GM03348 (cell line): ENCODE measurements around the gene GAPVD1.
"Not testable (repeated sequence)": the region's sequence is repeated elsewhere in the genome, so short reads cannot be mapped to it uniquely, and the experiment has no call there.

ENCODE experiments used
- DNase-seq: peaks from one replicate; pipeline ENCODE4 v3.0.0; 2012; ENCODE audit warnings: low spot score

GAPVD1 gene

GRCh38 chr9:125372441-125373226 is 111.0 kb downstream of the GAPVD1 start:
- no peak for DNase-seq

GRCh38 chr9:125374443-125375309 is 113.0 kb downstream of the GAPVD1 start:
- DNase-seq: peak; percentile 93

DNA sequence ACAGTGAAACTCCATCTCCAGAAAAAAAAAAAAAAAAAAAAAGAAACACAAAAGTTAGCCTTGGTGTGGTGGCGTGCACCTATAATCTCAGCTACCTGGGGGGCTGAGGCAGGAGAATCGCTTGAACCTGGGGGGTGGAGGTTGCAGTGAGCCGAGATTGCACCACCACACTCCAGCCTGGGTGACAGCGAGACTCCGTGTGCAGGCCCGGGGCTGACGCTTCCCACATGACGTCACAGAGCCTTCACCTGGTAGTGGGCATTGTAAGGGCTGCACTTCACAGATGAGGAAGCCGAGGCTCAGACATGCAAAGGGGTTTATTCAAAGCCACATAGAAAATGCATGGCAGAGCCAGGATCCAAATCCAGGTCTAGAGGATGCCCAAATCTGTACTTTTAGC is 114.2 kb downstream of the GAPVD1 start:
- no peak for DNase-seq

DNA sequence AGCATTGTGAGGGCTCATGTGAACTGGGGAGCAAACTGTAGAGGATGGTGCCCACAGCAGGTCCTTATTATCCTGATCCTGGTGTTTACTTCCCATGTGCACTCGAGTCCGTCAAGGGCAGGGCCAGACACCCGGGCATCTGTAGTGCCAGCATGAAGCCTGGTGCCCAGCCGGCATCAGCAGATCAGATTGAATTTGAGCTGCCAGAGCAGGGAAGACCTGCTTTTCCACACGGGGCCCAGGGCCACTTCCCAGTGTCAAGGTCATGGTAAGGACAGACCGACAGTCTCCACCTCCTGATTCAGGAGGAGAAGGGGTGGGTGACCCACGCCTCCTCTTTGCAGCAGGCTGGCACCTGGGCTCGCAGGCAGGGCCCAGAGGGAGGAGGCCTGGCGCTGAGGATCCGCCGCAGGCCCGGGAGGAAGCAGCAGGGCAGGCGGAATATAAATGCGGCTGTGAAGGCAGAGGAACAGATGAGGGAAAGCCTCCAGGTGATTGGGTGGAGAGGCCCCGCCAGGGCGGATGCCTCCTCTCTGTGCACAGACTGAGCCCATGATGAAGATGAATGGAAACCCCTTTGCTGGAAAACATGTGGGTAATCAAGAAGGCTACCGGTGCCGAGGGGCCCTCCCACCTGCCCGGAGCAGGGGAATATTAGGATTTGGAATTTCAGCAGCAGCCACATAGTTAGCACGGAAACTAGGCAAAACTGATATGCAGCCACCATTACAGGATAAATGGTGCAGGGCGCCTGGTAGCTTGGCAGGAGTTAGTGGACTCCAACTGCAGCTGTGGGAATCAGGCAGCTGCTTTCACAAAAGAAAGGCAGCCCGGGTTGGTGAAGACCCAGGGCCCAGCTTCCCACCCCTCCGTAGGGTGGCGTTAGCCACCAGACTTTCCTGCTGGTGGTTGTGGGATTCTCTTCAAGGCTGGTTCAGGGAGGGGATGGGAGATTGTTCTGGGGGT is 114.9 kb downstream of the GAPVD1 start:
- no peak for DNase-seq

- DNase-seq: no peak
These were observed 116.1 kb downstream of the GAPVD1 start for GRCh38 chr9:125377584-125378250.

DNA sequence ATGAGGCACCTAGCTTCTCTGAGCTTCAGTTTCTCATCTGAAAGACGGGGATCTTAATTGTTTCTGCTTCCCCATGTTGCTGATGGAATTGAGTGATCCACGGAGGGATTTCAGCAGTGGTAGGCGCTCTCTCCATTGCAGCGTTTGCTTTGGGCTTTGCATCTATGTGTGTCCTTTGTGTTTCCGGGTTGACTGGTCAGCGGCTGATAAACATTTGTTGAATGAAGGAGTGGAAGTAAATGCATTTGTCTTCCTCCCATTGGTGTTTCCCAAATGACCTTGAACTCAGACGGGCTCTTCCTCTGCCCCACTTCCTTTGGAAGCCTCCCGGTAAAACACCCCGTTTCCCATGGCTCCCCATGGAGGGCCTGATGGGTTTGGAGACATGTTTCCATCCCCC is 117.2 kb downstream of the GAPVD1 start:
- DNase-seq: no peak

DNA sequence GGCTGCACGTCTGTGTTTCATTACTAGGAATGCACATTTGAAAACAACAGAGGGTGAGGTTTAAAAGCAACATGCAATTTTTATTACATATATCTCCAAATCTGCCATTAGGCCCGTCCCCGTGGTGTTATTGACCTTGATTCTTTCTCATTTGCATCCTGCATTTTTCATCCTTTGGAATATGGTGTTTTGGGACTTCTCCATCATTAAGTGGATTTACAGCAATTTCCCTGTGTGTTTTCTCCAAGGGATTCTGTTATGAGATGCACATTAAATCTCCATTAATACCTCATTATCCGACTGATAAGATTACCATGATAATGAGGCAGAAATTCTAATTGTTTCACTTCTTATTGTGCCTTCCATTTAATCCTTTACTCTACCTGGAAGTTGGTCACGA is 117.6 kb downstream of the GAPVD1 start:
- no peak for DNase-seq

DNA sequence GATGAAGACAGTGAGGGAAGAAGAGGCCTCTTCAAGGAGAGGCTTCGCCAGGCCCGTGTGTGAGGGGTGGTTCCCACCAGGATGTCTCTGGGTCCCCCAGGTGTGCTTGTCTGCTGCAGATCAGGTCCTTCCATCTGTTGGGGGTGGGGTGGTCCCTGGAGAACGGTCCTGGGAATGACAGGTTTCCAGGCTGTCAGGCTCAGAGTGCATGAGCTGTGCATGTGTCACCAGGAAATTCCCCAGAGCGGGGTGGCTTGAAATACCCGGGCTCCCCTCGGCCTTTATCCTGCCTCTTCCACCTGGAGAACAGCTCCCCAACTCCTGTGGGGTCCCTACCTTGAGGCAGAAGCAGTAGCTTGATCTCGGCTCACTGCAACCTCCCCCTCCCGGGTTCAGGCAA is 118.8 kb downstream of the GAPVD1 start:
- no peak for DNase-seq

- no peak for DNase-seq
These were observed 126.4 kb downstream of the GAPVD1 start for GRCh38 chr9:125387861-125388524.

DNA sequence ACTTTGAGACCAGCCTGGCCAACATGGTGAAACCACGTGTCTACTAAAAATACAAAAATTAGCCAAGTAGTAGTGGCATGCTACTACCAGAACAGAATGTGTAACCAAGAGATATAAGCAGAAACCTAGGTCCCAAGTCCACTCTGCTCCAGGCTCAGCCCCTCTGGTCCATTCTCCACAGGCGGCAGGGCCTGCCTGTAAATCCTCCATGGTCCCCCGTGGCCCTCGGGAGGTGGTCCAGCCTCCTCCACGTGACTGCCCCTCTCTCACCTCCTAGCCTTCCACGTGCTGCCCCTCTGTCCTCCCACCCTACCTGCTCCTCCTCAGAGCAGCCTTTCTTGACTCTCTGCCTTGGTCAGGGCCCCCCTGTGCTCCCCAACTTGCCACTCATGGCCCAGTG is 127.4 kb downstream of the GAPVD1 start:
- no peak for DNase-seq

GRCh38 chr9:125391704-125392103 is 130.1 kb downstream of the GAPVD1 start:
- no peak for DNase-seq

DNA sequence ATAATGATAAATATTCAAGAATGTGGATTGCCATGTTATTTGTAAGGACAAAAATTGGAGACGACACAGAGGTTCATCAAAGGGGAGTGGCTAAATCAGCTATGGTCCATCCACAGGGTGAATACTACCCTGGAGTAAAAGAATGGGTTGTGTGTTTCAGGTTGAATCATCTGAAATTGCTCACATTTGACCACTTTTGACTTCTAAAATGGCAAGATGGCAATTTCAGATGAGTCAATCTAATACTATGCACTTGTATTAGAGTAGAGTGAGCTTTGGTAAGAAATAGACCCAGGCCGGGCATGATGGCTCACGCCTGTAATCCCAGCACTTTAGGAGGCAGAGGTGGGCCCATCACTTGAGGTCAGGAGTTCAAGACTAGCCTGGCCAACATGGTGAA is 131.8 kb downstream of the GAPVD1 start:
- DNase-seq: no peak

- no peak for DNase-seq
These were observed 135.2 kb downstream of the GAPVD1 start for GRCh38 chr9:125396799-125397198.

DNA sequence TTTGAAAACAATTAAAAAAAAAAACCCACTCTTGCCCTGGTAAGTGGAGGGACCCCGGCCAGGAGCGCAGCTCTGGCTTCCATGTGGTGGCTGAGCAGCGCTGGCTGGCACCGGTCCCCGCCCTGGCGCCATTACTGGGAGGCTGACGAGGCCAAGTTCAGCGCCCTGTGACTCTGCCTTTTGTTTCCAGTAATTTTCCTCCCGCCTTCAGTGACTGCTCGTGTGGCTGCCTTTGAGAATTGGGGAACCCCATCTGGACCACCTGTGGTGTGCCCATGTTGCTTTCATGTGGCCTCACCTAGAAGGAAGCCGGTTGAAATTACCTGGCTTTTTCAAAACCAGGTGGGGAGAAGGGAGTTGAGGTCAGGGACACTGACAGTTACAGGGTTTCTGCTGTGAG is 136.1 kb downstream of the GAPVD1 start:
- no peak for DNase-seq

DNA sequence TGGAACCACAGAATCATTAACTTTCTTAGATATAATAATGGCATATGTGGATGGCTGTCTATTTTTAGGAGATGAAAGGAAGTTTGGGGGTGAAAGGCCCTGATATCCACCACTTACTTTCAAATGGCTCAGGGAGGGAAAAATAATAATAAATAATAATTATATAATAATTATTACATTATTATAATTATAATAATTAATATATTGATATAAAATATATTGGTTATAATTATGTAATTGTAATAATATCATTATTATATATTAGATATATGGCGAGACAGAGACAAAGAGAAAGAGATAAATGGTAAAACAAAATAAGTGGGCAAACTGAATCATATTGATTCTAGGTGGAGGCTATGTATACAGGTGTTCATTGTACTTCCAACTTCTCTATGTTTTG is 136.6 kb downstream of the GAPVD1 start:
- no peak for DNase-seq

GRCh38 chr9:125399165-125399564 is 137.5 kb downstream of the GAPVD1 start:
- DNase-seq: no peak

GRCh38 chr9:125399666-125400065 is 138.0 kb downstream of the GAPVD1 start:
- no peak for DNase-seq

DNA sequence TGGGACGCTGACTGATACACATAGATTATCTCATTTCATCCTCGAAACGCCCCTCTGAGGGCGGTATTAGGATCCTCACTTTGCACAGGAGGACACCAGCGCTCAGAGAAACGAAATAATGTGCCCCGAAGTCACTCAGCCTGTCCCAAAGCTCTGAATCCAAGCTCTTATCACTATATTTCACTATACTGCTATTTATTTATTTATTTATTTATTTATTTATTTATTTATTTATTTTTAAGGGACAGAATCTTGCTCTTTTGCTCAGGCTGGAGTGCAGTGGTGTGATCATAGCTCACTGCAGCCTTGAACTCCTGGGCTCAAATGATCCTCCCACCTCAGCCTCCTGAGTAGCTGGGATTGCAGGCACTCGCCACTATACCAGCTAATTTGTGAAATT is 138.6 kb downstream of the GAPVD1 start:
- DNase-seq: not testable (repeated sequence)

- DNase-seq: no peak
These were observed 139.4 kb downstream of the GAPVD1 start for GRCh38 chr9:125400725-125401716.

DNA sequence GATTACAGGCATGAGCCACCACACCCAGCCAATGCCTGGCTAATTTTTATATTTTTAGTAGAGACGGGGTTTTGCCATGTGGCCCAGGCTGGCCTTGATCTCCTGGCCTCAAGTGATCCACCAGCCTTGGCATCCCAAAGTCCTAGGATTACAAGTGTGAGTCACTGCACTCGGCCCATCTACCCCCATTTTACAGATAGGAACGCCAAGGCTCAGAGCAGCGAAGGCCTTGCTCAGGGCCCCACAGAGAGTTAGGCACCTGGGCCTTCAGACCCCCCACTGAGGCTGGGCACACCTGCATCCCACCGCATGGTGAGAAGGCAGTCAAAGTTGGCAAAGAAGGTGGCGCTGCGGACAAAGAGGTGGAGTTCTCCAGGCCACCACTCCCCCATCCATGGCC is 143.1 kb downstream of the GAPVD1 start:
- DNase-seq: no peak
